NCI-H345 treated with DMSO at 0.1 percent for 48 hours (cell line): ENCODE data around the gene WDR13.
A peak's percentile ranks its signal among the peaks of the same experiment; 100 is the strongest.
"Not testable (repeated sequence)": the region's sequence is repeated elsewhere in the genome, so short reads cannot be mapped to it uniquely, and the experiment has no call there.

Source experiments
- DNase-seq: peaks from one replicate; lab custom pipeline; 2025; ENCODE audit not compliant: unreplicated experiment; lab: John Stamatoyannopoulos, UW

WDR13 gene

DNA sequence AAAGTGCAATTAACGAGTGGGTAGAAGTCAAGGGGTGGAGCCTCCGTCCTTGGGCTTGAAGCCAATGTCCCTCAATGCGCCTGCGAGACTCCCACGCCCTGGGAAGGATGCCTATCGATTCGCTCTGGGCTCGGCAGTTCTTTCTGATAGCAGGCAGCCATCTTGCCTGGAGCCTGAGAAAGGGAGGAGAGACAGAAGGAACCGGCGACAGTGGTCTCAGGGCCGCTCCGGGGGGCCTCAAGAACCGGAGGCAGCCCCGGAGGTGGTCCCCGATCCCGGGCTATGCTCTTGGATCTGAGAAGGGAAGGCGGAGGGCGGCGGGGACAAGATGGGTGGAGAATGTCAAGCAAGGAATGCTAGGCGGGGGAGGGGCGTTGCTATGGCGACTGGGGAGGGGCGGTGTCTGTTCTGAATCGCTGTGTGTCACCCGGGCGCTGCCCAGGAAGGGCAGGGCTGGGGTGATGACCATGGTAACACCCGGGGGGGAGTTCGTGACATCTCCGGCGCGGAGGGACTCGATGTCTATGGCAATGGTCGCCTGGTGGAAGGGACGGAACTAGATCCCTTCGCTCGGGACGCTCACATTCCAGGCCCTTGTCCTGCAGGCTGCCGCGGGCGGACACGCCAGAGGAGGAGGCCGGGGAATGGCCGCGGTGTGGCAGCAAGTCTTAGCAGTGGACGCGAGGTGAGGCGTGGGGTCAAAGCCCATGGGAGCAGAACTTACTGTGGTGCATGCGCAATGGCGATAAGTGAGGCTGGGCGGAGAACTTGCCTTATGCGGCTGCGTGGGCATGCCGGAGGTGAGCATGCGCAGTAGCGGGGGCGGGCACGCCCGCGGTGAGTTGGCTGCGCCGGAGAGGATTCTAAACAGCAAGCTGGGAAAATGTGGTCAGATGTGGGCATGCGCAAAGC is at the start of gene WDR13:
Gene WDR13, plus strand, starts transcription at position 140 of the 912 bp plus-strand sequence. Its CDS starts 505 bp downstream, at position 645.
- peak; percentile 82 for DNase-seq

DNA sequence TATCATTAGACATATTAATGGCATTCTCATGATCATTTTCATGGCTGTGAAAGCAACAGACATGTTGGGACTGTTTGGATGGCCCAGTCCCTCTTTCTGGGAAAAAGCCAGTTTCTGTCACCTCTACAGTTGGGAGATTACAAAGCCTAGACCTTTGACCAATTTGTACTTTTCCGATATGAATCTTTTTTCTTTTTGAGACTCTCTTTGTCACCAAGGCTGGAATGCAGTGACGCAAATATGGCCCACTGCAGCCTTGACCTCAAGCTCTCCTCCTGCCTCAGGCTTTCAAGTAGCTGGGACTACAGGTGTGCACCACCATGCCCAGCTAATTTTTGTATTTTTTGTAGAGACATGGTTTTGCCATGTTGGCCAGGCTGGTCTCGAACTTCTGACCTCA is 48.4 kb upstream of the WDR13 start:
- no peak for DNase-seq

DNA sequence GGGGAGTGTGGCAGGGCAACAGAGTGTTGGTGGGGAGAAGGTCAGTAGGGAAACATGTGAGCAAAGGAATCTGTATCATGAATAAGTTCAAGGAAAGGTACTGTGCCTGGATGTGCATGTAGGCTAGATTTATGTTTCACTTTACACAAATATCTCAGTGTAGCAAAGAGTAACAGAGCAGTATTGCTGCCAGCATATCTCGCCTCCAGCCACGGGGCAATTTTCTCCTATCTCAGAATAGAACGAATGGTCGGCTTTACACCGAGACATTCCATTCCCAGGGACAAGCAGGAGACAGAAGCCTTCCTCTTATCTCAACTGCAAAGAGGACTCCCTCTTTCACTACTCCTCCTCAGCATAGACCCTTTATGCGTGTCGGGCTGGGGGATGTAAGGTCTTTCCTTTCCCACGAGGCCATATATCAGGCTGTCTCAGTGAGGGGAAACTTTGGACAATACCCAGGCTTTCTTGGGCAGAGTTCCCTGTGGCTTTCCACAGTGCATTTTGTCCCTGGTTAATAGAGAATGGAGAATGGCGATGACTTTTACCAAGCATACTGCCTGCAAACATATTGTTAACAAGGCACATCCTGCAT is 41.5 kb upstream of the WDR13 start:
- not testable (repeated sequence) for DNase-seq

DNA sequence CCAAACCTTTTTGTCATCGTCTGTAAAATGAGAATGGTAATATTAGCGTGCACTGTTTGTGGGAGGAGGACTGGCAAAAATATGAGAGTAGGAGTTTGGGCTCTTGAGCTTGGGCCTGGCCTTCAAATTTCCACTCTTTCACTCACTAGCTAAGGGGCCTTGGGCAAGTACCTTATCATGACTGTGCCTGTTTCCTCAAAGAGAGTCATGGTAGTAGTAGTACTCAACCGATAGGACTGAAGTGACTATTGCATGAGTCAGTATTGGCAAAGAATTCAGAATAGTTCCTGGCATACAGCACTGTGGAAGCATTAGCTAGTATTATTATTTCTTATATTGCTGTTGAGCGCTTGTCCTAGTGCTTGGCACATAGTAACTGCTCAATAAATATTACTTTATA is 39.0 kb upstream of the WDR13 start:
- DNase-seq: no peak

DNA sequence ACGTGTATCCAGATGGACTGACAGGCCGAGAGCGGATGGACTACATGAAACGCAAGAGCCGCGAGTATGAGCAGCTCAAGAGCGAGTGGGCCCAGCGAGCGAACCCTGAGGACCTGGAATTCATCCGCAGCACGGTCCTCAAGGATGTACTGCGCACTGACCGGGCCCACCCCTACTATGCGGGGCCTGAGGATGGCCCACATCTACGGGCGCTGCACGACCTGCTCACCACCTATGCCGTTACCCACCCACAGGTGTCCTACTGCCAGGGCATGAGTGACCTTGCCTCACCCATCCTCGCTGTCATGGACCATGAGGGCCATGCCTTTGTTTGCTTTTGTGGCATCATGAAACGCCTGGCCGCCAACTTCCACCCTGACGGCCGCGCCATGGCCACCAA is 37.7 kb upstream of the WDR13 start:
- DNase-seq: no peak

DNA sequence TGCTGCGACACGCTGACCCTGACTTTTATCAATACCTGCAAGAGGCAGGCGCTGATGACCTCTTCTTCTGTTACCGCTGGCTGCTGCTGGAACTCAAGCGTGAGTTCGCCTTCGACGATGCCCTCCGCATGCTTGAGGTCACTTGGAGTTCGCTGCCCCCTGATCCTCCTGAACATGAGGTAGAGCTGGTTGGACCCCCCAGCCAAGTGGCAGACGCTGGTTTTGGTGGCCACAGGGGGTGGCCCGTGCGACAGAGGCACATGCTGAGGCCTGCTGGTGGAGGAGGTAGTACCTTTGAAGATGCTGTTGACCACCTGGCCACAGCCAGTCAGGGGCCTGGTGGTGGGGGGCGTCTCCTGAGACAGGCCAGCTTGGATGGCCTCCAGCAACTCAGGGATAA is 37.2 kb upstream of the WDR13 start:
- no peak for DNase-seq

DNA sequence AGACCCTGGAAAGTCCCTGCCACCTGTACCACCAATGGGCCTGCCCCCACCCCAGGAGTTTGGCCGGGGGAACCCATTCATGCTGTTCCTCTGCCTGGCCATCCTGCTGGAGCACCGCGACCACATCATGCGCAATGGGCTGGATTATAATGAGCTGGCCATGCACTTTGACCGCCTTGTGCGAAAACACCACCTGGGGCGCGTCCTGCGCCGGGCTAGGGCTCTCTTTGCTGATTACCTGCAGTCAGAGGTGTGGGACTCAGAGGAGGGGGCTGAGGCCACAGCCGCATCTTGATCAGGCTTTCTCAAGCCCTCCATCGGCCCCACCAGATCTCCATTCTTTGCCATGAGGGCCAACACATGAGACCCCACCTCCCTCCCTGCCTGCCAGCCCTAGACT is 36.6 kb upstream of the WDR13 start:
- DNase-seq: no peak

DNA sequence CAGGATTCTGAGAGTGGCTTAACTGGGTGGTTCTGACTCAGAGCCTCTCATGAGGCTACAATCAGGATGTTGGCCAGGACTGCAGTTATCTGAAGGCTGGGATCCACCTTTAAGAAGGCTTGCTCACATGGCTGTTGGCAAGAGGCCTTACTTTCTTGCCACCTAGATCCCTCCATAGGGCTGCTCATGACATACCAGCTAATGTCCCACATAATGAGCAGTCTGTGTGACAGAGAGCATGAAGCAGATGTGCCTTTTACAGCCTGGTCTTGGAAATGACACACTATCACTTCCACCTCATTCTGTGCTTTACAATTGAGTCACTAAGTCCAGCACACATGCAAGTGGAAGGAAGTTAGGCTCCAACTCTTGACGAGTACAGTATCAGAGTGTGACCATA is 27.3 kb upstream of the WDR13 start:
- DNase-seq: no peak

DNA sequence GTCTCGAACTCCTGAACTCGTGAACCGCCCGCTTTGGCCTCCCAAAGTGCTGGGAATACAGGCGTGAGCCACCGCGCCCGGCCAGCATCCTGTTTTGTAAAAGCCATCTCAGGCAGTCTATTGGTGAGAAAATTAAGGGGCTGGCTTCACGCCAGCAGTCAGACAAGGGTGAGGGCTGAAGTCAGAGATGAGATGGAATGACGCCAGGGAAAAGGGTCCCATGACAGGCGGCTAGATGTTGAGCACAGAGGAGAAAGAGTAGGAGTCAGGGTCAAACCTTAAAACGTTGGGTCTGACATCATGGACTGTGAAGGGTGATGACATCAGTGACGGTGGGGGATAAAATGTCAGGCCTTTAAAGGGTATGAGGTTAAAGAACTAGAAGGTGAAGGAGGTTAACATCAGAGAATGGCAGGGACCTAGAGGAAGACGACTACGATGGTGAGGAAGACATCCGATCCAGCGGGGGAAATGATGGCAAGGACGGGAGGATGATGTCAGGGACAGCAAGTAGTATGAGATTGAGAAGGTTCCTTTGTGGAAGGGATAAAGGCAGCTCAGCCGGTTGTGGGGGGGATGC is 23.5 kb upstream of the WDR13 start:
- peak; percentile 67 for DNase-seq

DNA sequence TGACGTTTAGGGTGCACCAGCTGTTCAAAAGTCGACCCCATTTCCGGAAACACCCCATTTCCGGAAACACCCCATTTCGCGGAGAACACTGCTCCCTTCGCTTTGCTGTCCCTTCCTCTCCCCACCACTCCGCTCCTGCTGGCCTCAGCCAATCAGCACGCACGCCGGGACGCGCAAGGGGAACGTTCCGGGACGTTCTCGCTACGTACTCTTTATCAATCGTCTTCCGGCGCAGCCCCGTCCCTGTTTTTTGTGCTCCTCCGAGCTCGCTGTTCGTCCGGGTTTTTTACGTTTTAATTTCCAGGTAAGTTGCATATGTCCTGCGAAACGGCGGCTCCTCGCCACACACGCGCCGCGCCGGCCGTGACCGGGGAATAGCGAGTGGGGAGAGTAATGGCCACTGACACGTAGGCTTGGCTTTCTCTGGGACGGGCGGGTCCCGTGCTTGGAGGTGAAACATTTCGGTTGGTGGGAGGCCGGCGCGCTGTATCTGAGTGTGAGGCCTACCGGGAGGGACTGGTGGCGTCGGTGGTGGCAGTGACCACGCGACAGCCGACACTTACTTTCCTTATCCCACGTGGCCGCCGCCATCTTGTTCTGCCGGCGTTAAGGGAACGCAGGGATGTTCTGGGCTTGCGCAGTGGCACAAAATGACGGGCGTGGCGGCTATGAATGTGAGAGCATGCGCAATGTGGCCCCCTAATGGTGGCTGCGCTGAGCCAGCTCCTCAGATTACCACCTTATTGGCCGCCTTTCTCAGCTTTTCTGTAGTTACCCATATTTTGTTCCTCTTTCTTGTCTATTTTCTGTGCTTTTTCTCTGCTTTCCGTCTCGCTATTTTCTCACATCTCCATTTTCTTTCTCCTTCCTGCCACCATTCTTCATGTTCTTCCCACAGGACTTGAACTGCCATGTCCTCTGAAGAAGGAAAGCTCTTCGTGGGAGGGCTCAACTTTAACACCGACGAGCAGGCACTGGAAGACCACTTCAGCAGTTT is 22.7 kb upstream of the WDR13 start, which contains the start of gene RBM3:
Gene RBM3, plus strand, starts transcription at position 215 of the 997 bp plus-strand sequence. Its CDS starts 697 bp downstream, at position 912.
- DNase-seq: peak; percentile 83

DNA sequence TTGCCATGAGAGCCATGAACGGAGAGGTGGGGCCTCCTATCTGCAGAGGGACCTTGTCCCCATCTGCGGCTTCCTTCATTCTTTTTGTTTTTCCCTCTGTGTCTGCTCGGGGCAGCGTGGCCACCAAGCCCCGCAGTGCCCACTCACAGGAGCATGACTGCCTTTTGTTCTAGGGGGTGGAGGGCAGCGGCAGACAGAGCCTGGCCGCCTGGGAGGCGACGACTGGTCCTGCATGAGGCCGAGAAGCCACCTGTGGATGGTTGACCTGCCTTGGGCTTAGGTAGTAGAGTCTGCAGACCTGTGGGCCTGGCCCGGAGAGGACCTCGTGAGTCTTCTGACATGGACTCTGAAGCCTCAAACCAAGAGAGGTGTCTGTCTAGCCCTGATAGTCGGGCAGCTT is 21.6 kb upstream of the WDR13 start:
- no peak for DNase-seq

DNA sequence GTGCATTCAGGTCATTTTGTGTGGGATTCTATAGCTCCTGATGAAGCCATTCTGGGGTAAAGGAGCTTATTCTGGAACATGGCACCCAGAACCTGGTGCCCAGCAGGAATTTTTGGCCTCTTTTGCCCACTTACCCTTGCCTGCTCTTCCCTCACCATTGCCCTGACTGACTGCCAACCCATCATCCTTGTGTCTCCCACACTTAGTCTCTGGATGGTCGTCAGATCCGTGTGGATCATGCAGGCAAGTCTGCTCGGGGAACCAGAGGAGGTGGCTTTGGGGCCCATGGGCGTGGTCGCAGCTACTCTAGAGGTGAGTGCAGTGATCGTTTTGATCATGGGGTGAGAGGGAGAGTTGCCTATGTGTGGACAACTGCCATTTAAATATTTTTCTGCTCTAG is 21.2 kb upstream of the WDR13 start:
- no peak for DNase-seq

DNA sequence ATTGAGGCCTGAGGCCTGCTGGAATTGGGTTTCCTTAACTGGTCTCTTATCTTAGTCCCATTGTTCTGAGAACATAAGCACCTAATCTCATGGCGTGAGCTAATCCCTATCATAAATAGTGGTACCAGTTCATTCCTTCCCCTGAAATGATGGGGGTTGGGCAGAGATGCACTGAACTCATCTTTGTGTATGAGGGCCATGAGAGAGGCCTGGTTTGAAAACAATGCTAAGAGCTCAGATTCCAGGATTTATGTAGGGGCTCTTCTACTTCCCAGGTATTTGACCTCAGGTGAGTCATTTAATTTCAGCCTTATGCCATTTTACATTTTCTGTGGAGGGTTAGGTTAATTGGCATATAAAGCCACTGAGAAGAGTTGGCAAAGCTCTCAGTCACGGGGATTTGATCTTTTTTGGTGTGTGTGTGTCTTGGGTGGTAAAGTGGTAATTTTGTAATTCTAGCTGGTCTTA is 18.6 kb upstream of the WDR13 start:
- no peak for DNase-seq

DNA sequence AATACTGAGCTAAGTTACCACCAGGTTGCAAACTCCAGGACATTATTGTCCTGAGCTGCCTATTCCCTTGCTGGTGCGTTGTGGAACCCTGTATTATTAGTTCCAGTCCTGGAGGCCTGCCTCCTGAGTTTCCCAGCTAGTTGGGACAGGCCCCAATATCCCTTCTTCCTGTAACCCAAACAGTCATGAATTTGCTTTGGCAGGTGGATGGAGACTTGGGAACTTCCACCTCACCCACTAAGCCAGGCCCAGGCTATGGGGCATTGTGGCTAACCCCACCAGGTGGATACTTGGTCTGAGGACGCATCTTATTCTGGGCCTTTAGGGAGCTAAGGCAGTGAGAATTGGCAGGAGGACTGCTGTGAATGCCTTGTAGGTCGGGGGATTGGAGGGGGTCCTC is 18.0 kb upstream of the WDR13 start:
- DNase-seq: no peak

DNA sequence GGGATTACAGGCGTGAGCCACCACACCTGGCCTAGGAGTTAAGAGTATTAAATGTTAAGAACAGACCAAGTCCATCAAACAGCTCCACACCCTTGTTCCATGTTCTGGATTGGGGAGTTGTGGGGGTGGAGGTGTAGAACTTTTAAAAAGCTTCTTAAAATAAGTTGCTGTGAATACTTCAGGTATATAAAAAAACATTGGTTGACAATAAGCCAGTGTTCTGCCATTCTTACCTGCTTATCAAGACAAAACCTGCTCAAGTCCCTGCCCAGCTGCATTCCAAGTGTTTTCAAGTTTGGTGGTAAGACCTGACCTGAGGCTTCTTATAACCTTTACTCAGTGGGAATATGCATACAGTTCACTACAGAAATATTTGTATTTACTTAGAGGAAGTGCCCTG is 16.6 kb upstream of the WDR13 start:
- DNase-seq: no peak

DNA sequence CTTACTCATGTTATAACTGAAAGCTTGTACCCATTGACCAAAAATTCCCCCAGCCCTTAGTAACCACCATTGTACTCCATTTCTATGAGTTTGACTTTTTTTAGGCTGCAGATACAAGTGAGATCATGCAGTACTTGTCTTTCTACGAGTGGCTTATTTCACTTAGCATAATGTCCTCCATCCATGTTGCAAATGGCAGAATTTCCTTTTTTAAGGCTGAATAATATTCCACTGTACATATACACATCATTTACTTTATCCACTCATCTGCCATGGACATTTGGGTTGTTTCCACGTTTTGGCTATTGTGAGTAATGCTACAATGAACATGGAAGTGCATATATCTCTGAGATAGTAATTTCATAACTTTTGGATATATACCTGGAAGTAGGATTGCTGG is 12.6 kb upstream of the WDR13 start:
- DNase-seq: no peak

DNA sequence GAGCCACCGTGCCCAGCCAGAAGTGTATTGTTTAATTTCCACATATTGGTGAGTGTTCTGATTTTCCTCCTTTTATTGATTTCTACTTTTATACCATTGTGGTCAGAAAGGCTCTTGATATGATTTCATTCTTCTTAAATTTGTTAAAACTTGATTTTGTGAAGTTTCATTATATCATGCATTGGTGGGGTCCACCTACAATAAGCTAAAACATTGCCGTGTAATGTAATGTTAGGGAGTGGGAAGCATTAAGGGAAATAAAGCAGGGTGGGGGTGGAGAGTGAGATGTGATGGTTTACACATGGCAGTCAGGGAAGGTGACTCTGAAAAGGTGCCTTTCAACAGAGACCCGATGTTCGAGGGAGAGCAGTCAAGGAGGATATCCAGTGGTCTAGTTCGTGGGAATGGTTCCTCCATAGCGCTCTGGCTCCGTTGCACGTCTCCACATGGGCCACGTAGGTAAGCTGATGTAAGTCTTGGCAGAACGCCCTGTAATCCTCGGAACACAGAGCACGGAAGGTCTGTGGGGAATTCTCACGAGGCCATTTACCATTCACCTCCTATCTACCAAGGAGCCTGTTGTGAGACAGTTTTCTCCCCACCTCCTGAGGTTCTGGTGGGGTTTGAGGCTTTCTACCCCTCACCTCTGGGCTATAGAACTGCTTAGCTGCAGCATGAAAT is 7.7 kb upstream of the WDR13 start:
- no peak for DNase-seq

DNA sequence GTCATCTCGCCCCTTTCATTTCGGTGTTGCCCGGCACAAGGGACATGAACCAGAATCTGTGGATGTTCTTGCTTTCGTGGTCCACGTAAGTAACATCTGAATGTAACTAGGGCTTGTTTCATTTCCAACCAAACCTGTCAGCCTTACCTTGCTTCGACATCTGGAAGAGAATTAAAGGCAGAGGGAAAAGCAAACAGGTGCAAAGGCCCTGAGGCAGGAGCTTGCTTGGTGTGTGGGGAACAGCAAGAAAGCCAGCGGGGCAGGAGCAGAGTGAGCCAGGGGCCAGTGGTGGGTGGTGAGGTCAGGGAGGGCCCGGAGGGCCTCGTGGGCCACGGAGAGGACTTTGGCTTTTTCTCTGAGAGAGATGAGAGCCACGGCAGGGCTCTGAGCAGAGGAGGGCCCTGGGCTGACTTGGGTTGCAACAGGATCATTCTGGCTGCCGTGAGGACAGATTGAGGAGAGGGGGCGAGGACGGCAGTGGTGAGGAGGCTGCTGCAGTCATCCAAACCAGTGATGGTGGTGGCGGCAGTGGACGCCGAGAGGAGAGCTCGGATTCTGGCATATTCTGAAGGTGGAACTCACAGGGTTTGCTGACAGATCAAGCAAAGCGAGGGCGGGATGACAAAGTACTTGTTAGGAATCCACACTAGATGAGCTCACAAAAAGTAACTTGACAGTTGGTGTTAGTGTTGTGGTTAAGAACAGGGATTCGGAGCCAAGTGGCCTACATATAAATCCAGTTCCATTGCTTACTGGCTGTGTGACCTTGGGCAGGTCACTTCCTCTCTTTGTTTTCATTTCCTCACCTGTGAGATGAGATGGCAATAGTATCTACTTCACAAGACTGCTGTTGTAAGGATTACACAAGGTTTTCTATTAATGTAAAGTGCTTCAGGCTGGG is 6.8 kb upstream of the WDR13 start:
- no peak for DNase-seq

DNA sequence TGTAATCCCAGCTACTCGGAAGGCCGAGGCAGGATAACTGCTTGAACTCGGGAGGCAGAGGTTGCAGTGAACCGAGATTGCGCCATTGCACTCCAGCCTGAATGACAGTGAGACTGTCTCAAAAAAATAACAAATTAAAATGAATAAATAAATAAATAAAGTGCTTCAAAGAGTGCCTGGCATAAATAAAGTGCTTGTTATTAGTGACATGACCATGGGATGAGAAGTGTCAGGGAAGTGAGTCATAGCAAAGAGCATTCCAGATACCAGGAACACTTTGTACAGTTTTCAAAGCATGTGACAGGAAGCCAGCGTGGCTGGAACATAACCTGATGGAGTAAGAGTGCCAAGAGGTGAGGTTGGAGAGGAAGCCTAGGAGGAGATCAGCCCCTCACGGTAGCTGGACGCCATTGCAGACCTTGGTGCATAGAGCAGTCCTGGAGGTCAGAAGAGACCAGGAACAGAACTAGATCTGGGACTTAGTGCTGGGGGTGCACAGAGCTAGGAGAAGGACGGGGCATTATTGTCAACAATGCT is 6.0 kb upstream of the WDR13 start:
- DNase-seq: no peak
